DMS 273 (cell line): ENCODE results near the gene RUNX1.
"Not testable (repeated sequence)": the region's sequence is repeated elsewhere in the genome, so short reads cannot be mapped to it uniquely, and the experiment has no call there.

Source experiments
- DNase-seq: peaks from one replicate; lab custom pipeline; 2025; ENCODE audit not compliant: unreplicated experiment; lab: John Stamatoyannopoulos, UW

Gene RUNX1

DNA sequence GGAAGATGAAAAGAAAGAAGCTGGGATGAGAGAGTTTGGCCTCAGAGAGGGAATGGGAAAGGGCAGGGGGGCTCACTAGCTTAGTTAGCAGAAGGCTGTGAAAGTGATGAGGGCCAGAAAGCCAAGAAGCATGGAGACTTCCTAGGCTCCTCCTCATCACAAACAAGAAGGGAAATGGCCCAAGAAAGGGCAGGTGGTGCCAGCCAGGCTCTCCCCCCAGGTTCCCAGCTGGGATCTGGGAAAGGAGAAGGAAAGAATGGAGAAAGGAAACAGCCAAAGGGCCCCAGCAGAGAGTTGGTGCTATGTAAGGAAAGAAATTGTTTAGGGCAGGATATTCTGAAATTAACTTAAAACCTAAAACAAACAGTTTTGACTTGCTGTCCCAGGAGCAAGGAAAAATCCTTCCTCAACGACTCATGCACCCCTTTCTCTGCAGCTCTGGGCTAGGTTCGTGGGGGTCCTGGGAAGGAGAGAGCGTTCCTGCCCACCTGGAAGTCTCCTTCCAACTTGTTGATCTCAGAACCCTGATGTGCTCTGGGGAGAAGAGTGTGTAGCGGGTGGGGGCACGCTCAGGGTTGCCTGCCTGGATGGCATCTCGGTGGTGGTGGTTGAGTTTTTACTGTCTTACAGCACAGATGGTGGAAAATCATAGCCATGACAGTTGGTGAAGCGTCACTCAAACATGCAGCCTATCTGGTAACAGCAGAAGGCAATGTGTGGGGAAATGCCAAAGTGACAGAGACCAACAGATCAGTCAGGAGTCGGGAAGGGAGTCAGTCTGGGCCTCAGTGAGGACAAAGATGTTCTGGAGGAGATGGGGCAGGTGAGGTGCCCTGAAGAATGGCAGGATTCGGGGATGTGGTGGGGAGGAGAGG, 233.0 kb downstream of the RUNX1 start:
- peak; percentile 39 for DNase-seq

DNA sequence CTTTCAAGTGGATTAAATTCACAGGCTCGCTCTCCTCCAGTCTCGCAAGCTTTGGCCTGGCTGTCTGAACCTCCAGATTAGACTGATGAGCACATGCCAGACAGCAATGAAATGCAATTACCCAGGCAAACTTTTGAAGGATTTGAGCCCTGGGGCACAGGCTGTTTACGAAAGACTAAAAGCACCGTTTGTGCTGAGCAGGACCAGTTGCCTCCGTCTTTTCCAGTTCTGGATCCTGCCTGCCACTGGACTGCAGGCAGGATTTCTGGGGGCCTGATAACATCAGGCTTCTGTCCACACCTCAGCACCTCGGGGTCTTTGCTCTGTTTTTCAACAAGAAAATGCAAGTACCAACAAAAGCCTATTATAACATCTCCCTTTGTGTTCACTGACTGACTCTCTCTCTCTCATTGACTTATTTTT, 234.6 kb downstream of the RUNX1 start:
- no peak for DNase-seq

DNA sequence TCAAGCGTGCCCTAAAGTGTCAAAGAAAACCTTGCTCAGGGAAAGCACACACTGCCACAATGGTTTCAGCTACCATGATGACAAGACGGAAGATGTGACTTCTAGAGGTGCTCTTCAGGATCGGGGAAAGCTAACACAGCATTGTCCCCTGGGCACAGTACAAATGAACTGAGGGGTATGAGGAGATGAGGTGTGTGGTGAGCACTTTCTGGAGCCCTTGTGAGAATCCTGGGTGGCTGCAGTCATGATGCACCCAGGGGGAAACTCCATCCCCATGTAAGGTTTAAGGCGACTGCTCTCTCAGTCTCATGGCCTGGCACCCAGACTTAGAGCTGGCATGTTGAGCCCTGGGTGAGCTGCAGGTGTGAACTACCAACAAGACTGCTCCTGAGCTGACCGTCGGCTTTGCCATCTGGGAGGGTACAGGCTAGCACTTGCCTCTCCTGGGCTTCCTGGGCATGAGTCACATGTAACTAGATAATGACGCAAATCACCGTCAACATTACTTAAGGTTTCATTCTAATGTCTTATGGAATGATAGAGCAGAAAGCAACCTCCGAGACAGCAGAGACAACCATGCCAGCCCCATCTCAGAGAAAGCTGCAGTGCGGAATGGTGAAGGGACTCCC, 235.7 kb downstream of the RUNX1 start:
- no peak for DNase-seq

DNA sequence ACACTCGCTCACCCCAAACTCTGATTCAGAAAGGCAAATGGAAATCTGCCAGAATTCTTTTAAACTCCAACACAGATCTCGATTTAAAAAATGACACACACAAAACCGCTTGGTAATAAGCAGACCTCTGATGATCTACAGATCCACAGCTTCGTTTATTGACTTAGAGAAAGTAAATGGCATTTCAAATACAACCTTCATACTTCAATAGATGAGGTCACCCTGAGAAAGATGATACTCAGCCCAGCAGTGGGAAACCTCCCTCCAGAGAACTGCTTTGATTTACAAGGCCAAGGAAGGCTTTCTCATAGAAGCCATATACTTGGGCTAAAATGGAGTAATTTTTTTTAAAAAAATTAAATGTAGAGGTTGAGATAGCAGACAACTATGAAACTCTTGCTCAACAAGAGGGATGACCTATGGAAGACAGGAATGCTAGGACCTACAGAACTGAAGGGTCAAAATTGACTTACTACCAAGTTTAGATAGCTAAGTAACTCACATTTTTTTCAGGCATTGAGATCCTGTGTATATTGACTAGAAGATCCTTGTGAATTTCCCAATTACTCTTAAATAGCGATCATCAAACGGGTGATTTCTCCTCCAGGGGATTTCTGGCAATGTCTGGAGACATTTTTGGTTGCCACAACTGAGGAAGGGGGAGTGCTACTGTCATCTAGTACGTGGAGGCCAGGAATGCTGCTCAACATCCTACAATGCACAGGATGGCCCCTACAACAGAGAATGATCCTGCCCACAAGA, 236.4 kb downstream of the RUNX1 start:
- DNase-seq: no peak

DNA sequence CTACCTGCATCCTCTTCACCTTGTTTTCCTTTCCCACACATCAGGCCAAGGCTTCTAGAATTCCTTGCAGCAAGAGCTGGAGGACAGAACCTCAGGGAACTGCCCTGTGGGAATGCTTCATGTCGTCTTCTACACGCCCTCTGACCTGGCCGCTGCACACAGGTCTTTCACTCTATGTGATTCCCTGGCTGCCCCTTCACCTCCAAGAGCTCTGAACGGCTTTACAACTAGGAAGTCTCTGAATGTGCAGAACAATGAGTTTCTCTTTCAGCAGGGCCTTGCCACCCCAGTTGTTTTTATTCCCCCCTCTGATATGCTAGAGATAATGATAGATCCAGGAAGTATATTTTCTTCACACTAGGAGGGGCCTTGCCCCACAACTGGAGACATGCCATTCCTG, 237.7 kb downstream of the RUNX1 start:
- no peak for DNase-seq

DNA sequence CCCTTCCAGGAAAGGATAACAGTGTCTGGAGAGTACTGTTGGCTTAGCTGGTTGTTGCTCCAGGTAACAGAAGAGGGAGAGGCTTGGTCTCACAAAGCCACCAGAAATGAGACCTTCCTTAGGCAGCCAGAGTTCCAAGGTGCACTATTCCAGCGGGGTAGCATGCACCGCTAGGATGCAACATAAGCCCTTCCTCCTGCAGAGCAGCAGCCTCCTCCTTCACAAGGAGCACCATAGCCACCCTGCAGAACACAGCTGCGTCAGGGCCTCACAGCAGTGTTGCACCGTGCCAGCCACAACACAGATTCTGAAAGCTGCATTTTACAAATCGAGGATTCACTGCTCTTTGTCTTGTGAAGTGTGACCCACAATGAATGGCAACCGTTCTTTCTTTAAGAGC, 238.3 kb downstream of the RUNX1 start:
- DNase-seq: no peak

DNA sequence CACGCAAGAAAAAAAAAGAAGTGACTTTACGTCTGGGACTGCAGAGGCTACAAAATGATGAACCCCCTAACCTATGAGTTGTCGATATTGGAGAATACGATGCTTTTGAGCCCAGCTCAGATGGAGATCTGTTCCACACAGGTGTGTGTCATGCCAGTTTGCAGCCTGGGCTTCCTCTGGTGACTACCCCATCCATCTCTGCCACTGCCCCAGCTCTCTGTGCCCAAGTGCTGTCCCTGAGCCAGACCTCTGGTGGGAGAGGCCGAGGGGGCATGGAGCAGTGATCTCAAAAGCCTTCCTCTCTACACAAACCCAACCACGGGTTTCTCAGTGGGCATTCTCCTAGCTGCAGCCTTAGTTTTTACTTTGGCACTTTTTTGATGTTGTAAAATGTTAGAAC, 239.3 kb downstream of the RUNX1 start:
- no peak for DNase-seq

DNA sequence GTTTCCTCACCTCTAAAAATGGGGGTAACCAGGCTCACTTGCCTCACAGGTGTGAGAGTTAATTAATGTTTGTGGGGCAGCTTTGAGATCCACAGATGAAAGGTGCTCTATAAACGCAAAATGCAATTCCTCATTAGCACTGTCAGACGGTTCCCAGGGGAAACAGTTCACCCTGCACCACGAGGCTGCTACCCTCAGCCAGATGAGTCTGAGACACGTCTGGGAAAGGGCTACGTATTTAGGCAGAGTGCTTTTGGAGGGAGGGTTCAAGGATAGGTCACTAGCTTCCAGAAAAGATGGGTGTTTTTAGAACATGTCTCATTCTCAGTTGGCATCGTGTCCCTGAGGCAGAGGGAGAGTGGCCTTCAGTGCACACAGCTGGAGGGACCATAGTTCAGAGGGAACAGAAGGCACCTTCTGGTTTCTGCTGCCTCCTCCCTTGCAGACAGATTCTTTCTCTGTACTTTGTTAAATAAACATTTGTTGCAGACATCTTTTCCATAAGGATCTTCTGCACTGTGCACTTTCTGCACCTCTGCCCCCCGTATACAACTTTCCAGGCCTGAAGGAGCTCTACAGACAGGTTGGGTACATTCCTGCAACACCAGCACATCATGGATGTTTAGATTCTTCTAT, 240.4 kb downstream of the RUNX1 start:
- DNase-seq: no peak

DNA sequence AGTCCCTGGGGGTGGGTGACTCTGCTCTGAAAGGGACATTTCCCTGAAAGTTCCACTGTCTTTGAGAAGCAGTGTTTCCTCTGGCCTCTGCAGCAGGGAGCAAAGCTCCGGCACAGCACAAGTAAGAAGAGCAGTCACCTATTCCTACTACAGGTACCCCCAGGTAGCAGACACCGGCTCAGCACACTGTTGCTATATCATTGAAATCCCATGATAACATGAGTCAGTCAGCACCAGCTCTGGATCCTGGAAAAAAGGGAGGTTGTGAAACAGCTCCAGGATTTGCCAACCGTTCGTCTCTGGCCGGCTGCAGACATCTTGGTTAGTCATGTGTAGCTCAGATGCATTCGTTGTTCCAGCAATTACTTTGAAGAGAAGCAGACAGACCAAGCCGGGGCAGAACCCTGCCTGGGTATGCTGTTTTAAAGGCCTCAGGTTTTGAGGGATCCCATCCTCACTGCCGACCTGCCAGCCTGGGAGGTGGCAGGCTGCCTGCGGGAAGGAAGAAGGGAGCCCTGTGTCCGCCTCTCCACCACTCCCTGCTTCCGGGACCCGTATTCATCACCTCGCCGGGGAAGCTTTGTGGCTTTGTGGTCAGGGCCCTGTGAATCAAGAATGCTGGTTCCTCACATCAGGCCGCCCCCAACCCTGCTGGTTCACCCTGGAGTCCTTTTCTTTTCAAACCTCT, 241.1 kb downstream of the RUNX1 start:
- no peak for DNase-seq

DNA sequence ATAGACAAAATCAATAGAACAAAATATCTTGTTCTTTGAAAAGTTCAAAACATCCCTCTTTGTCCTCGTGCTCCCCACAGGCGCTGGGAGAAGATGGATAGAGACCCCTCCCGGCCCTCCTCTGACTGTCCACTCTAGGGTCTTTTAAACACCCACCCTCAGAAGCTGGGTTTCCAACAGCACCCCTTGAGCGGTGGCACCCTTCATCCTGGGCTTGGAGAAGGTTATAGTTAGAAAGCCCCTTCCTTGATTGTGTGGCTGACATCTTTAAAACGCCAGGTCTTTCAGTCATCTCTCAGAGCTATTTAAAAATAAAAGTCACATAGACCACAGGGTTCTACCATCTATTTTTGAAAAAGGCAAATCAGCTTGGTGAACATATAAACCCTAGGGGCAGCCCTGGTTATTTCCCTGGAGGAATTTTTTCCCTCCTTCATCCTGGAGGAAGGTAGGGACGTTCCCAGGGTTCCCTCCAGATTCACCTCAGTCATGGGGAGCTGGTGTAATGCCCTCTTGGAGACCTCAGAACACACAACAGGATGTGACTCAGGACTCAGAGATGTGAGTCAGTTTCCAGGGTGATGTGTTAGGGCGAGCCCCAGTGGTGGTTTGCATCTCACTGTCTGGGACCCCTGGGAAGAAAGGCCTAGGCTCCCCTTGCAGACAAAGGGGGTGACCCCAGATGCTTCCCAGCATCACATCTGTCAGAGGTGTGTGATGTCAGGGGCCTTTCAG, 241.8 kb downstream of the RUNX1 start:
- DNase-seq: no peak

DNA sequence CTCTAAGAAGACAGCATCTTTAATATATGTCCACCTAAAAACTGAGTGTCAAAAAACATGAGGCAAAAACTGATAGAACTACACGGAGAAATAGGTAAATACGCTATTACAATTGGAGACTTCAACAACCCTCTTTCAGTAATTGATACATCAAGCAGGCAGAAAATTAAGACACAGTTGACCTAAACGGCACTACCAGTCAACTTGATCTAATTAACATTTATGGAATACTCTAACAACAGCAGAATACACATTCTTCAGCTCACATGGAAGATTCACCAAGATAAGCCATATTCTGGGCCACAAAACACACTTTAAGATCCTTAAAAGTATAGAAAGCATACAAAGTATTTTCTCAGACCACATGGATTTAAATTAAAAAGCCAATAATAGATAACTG, 242.7 kb downstream of the RUNX1 start:
- no peak for DNase-seq

DNA sequence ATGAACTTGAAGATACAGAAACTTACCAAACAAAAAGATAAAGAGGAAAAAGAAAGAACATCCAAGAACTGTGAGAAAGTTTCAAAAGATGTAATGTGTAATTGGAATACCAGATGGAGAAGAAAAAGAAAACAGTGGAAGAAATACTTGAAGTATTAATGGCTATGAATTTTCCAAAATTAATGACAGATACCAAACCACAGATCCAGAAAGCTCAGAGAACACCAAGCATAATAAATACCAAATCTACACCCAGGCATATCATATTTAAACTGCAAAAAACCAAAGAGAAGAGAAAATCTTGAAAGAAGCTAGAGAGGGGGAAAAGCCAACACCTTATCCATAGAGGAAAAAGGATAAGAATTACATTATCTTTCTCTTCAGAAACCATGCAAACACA, 243.9 kb downstream of the RUNX1 start:
- DNase-seq: no peak

DNA sequence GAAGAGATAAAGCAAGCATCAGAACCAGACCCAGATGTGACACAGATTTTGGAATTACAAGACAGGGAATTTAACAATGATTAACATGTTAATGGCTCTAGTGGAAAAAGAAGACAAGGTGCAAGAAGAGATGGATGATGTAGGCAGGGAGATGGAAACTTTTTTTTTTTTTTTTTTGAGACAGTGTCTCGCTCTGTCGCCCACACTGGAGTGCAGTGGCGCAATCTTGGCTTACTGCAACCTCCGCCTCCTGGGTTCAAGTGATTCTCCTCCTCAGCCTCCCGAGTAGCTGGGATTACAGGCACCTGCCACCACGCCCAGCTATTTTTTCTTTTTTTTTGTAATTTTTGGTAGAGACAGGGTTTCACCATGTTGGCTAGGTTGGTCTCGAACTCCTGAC, 244.5 kb downstream of the RUNX1 start:
- DNase-seq: not testable (repeated sequence)

DNA sequence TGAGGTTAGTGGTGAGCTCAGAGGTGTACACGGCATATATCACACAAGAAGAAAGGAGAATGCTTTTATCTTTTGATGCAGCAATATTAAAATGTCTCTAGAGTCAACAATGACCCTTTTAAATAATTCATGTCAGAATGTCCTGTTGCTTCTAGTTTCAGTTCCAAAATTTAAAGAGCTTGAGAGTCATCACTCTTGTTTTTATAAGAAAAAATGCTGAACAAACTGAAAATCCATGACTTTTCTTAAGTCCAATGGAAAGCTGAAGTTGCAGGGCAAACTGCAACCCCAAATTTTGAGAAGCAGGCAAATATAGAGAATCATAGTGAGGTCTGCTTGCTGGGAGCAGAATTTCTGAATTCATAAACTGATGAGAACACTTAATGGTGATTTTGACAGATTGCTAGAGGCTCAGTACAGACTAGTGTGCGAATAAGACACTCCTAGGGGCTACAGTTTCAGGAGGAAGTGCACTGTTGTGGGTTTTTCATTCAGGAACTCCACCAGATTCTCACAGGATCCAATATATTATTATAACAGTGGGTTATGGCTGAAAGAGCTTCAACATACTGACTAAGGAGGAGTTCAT, 245.2 kb downstream of the RUNX1 start:
- DNase-seq: no peak

DNA sequence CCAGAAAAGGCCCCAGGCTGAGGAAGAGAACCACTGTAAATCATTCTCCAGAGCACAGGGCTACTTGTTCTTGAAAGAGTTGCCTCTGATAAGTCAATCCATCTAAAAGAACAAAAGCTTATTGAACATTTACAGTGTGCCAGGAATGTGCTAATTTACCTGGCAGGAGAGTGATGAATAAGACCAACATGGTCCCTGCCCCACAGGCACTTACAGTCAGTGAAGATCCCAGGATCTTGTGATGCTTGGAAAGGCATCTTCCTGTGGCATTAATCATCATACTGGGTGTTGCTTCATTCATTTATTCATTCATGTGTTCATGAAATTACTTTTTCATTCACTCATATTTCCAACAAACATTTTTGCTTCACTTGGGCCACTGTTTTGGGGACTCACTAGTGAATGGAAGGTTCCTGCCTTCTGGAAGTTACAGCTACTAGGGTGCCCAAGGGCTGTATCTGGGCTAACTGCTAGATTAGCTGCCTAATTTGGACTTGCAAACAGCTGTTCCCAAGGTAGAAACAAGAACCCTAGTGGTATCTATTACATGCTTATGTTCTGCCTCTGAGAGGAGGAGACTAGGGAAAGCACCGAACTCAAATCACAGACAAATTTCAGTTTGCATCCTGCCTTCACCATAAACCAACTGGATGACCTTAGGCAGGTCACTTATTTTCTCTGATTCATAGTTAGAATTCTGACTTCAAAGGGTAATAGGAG, 246.8 kb downstream of the RUNX1 start:
- no peak for DNase-seq

DNA sequence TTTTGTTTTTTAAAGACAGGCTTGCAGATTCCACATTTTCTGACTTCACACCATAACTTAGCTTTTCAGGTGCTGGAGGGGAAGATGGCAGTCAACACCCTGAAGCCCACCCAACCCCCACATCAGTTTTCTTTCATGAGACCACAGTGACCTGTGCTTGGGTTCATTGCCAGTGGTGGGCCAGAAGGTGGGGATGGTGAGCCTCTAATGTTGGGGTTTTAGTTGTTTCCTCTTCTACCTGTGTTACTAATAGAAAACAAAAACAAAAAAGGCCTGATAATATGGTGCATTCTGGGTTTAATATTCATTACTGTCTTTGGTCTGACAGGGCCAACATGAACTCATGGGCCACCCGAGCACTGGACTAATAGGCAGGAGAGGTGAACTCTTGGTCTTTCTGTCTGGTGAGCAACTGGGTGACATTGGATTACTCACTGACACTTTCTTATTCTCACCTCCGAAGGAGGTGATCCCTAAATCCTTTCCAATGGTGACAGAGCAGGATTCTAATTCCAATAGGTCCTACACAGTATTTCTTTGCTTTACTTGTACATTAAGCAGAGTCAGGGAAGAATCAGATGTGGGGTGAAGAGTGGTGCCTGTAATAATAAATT, 247.5 kb downstream of the RUNX1 start:
- peak; percentile 49 for DNase-seq

DNA sequence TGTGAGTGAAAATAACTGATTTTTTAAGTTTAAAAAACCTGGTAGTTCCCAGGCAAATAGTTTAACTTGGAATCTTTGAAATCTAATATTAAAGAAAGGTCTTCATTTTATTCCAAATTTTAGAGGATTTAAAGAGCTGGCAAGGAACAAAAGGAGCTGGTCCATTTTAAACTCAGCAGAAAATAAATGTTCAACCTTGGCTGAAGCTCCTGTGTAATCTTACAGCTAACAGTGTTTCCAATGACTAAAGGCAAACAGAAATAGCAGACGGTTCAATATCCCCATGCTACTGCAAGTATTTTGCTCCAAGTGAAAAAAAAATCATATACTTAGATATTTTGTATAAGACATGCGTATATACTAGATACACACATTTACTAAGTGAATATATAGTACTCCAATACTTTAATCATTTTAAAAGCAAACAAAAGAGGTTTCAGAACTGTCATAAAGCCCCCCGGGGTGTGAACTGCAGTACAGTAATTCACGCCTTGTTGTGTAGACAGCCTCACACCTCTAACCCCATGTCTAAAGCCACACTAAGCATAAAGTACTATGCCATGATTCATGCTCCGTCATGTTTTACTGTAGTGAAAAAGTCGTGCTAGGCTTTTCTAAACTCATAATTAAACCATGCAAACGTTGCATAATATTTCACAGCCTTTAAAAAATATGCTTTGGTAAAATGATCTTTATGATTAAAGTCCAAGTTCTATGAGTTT, 248.1 kb downstream of the RUNX1 start:
- no peak for DNase-seq

DNA sequence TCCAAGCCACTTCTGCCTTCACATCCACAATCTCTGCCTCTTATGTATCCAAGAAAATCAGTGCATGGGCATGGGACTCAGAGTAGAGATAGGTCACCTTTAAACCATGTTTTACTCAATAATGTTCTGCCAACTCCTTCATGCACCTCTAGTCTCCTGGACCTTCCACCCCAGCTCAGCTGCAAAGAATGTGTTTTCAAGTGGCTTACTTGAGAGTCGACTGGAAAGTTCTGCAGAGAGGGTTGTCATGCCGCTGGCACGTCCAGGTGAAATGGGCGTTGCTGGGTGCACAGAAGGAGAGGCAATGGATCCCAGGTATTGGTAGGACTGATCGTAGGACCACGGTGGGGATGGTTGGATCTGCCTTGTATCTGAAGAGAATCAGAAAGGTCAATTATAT, 250.0 kb downstream of the RUNX1 start:
- DNase-seq: no peak
